Activated T-cell treated with anti-CD3 and anti-CD28 coated beads, Interleukin-2, amount 50 U/mL, for 4 hours (primary cell): ENCODE results near the gene FRMPD4. TPM values are rescaled to one million over a fixed set of nuclear protein-coding genes. Genes with fewer than 3 reads are reported as not detected.

Source experiments
- ATAC-seq, 2 donors: fragments of 200-7000 bp; cut with Tn5 transposase; one replicate each; pipeline ENCODE4 v1.10.0; 2021
- DNase-seq: peaks from one replicate; pipeline ENCODE4 v3.0.0-alpha.2; 2020
- H3K27me3 Mint-ChIP-seq: one replicate; pipeline ENCODE4 v1.8.0; 2021; ENCODE audit warnings: low read depth, mixed read lengths
- H3K36me3 Mint-ChIP-seq: one replicate; pipeline ENCODE4 v1.8.0; 2022; ENCODE audit warnings: mixed read lengths; ENCODE audit not compliant: insufficient read depth
- H3K4me1 Mint-ChIP-seq: one replicate; pipeline ENCODE4 v1.8.0; 2021; ENCODE audit warnings: low read depth, mixed read lengths
- H3K4me3 Mint-ChIP-seq: one replicate; pipeline ENCODE4 v1.8.0; 2021; ENCODE audit warnings: mild to moderate bottlenecking, moderate library complexity, mixed read lengths
- H3K9me3 Mint-ChIP-seq: one replicate; pipeline ENCODE4 v1.8.0; 2021; ENCODE audit warnings: mixed read lengths
- total RNA-seq, 3 donors: library from RNA; stranded (reverse); gene quantifications; one replicate each; pipeline ENCODE4 v1.2.1, GENCODE V29; 2021

The FRMPD4 gene
- total RNA-seq, 3 donors from 2014 or later: not detected

GRCh38 chrX:12704706-12705105, 566.4 kb downstream of the FRMPD4 start:
- Mint-ChIP-seq H3K4me1 (no peaks in the 10 kb centered on the region), H3K9me3 (no peaks in the 10 kb centered on the region), H3K4me3 (no peak overlapping the region), H3K36me3 (no peaks in the 10 kb centered on the region), H3K27me3 (peaks cover 4% of the 10 kb centered on the region)
- no peak for DNase-seq
- ATAC-seq: no peak

DNA sequence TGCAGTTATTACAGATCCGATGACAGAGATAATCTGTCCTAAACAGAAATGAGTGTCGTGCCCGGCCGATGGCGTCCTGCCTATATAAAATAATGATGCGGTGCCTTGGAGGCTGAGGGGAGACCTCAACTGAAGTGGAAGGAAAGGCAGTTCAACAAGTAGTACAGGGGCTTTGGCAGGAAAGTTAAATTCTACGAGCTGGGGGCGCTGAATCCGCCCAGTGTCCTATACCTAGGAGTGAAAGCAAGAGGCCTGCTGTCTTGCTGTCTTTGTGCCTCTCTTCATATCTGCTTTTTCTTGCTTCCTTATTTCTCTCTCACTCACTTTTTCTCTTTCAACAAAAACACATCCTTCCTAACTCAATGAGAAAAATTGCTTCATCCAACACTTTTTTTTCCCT, 570.8 kb downstream of the FRMPD4 start:
- ATAC-seq: no peak
- no peak overlapping the region for H3K4me3 Mint-ChIP-seq
- no peaks in the 10 kb centered on the region for H3K4me1 Mint-ChIP-seq
- H3K27me3 Mint-ChIP-seq: no peaks in the 10 kb centered on the region
- H3K36me3 Mint-ChIP-seq: no peaks in the 10 kb centered on the region
- no peak for DNase-seq
- H3K9me3 Mint-ChIP-seq: no peaks in the 10 kb centered on the region

DNA sequence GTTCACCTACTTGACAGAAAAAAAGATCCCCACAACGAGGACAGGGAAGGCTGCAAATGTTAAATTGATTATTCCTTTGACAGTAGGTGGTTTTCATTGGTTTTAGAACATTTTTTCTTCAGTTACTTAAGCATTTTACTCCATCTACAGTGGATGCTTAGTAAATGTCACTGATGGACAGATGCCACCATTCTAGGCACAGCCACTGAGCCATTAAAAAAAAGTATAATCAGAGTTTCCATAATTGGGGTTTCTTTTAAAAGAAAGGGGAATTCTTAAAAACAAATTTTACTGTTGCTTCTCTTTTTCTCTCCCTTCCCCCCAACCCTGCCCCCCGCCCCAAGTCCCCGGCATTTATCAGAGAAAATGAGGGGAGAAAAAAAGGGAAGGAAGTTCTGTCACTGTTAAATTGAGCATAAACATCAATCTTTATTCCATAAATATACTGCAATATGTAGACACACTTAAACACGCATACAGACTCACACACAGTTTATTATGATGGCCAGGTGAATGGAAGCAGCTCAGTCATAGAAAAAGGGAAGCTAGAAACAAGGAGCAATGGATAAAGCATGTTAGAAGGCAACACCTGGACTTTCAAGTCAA, 573.3 kb downstream of the FRMPD4 start:
- H3K4me1 Mint-ChIP-seq: no peaks in the 10 kb centered on the region
- H3K9me3 Mint-ChIP-seq: no peaks in the 10 kb centered on the region
- ATAC-seq (no peak), DNase-seq (no peak)
- H3K4me3 Mint-ChIP-seq: no peak overlapping the region
- no peaks in the 10 kb centered on the region for H3K27me3 Mint-ChIP-seq
- no peaks in the 10 kb centered on the region for H3K36me3 Mint-ChIP-seq

DNA sequence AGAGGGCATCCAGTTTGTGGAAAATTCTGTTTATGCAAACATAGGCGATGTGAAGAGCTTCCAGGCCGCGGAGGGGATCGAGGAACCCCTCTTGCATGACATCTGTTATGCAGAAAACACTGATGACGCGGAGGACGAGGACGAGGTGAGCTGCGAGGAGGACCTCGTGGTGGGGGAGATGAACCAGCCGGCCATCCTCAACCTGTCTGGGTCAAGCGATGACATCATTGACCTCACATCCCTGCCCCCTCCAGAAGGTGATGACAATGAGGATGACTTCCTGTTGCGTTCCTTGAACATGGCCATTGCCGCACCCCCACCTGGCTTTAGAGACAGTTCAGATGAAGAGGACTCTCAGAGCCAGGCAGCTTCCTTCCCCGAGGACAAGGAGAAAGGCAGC, 578.3 kb downstream of the FRMPD4 start:
- no peaks in the 10 kb centered on the region for H3K9me3 Mint-ChIP-seq
- peaks cover 5% of the 10 kb centered on the region for H3K27me3 Mint-ChIP-seq
- no peaks in the 10 kb centered on the region for H3K4me1 Mint-ChIP-seq
- H3K36me3 Mint-ChIP-seq: no peaks in the 10 kb centered on the region
- H3K4me3 Mint-ChIP-seq: no peak overlapping the region
- DNase-seq (no peak), ATAC-seq (no peak)

GRCh38 chrX:12719837-12720236, 581.6 kb downstream of the FRMPD4 start:
- H3K9me3 Mint-ChIP-seq: no peaks in the 10 kb centered on the region
- DNase-seq (no peak), ATAC-seq (no peak)
- peaks cover 5% of the 10 kb centered on the region for H3K27me3 Mint-ChIP-seq
- no peak overlapping the region for H3K4me3 Mint-ChIP-seq
- no peaks in the 10 kb centered on the region for H3K4me1 Mint-ChIP-seq
- no peaks in the 10 kb centered on the region for H3K36me3 Mint-ChIP-seq

- Mint-ChIP-seq H3K4me3 (no peak overlapping the region), H3K36me3 (no peaks in the 10 kb centered on the region), H3K9me3 (no peaks in the 10 kb centered on the region), H3K27me3 (peaks cover 5% of the 10 kb centered on the region), H3K4me1 (no peaks in the 10 kb centered on the region)
- no peak for DNase-seq
- ATAC-seq: no peak
These were observed 582.8 kb downstream of the FRMPD4 start for GRCh38 chrX:12721042-12721441.

DNA sequence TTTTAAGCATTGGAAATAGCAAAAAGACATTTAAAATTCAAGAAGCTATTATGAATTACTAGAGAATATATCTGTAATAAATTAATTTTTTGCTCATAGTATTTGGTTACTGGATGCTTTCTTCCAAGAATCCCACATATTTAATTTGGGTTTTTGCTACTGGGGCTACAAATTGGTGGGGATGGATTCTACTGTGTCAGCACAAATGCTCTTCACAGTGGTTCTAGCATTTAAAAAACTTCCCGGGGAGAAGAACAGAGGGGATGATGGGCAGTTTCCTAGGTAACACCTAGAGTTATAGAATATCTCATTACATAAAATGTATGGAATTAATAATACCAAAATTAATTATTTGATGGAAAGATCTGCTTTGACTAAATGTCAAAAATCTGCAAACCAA, 584.0 kb downstream of the FRMPD4 start:
- H3K27me3 Mint-ChIP-seq: peaks cover 6% of the 10 kb centered on the region
- H3K4me1 Mint-ChIP-seq: no peaks in the 10 kb centered on the region
- DNase-seq (no peak), ATAC-seq (no peak)
- H3K9me3 Mint-ChIP-seq: no peaks in the 10 kb centered on the region
- no peaks in the 10 kb centered on the region for H3K36me3 Mint-ChIP-seq
- no peak overlapping the region for H3K4me3 Mint-ChIP-seq

GRCh38 chrX:12741416-12741815, 603.1 kb downstream of the FRMPD4 start:
- Mint-ChIP-seq H3K9me3 (no peaks in the 10 kb centered on the region), H3K36me3 (no peaks in the 10 kb centered on the region), H3K4me1 (no peaks in the 10 kb centered on the region), H3K27me3 (peaks cover 1% of the 10 kb centered on the region), H3K4me3 (no peak overlapping the region)
- DNase-seq: no peak
- ATAC-seq: no peak

- ATAC-seq (no peak), DNase-seq (no peak)
- H3K4me1 Mint-ChIP-seq: no peaks in the 10 kb centered on the region
These were observed 609.2 kb downstream of the FRMPD4 start for GRCh38 chrX:12747433-12747832.

DNA sequence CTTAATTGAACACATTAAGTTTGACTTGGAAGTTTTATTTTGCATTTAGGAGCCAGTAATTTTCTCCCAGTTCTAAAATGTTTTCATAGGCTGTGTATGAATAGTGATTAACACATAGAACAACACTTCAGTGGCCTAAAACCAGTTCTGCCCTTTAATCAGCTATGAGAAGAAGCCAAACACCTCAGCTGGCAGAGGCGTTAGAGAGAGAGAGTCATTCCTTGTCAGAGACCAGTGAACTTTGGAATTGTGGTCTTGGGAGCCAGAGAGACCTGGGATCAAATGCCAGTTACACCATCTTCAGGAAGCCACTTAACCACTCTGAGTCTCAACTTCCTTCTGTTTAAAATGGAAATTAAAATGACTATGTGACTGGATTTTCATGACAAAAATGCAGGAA, 613.6 kb downstream of the FRMPD4 start:
- Mint-ChIP-seq H3K9me3 (peaks cover 4% of the 10 kb centered on the region), H3K36me3 (no peaks in the 10 kb centered on the region), H3K4me3 (no peak overlapping the region), H3K27me3 (peaks cover 2% of the 10 kb centered on the region), H3K4me1 (no peaks in the 10 kb centered on the region)
- ATAC-seq (no peak), DNase-seq (no peak)

More at GRCh38 chrX:12747433-12747832, 609.2 kb downstream of the FRMPD4 start:
- no peaks in the 10 kb centered on the region for H3K27me3 Mint-ChIP-seq
- H3K36me3 Mint-ChIP-seq: no peaks in the 10 kb centered on the region
- no peak overlapping the region for H3K4me3 Mint-ChIP-seq
- peaks cover 4% of the 10 kb centered on the region for H3K9me3 Mint-ChIP-seq

- Mint-ChIP-seq H3K4me1 (no peaks in the 10 kb centered on the region), H3K9me3 (peaks cover 4% of the 10 kb centered on the region), H3K36me3 (no peaks in the 10 kb centered on the region), H3K27me3 (peaks cover 2% of the 10 kb centered on the region), H3K4me3 (no peak overlapping the region)
- no peak for DNase-seq
- ATAC-seq: no peak
These were observed 615.1 kb downstream of the FRMPD4 start for GRCh38 chrX:12753366-12753765.

GRCh38 chrX:12758291-12758690, 620.0 kb downstream of the FRMPD4 start:
- Mint-ChIP-seq H3K4me1 (no peaks in the 10 kb centered on the region), H3K27me3 (peaks cover 5% of the 10 kb centered on the region), H3K36me3 (no peaks in the 10 kb centered on the region), H3K9me3 (no peaks in the 10 kb centered on the region), H3K4me3 (no peak overlapping the region)
- ATAC-seq: no peak
- no peak for DNase-seq

- no peaks in the 10 kb centered on the region for H3K36me3 Mint-ChIP-seq
- peaks cover 8% of the 10 kb centered on the region for H3K27me3 Mint-ChIP-seq
- H3K4me1 Mint-ChIP-seq: peaks cover 9% of the 10 kb centered on the region
- ATAC-seq (no peak), DNase-seq (no peak)
- no peak overlapping the region for H3K4me3 Mint-ChIP-seq
- H3K9me3 Mint-ChIP-seq: no peaks in the 10 kb centered on the region
These were observed 629.6 kb downstream of the FRMPD4 start for GRCh38 chrX:12767856-12768255.

GRCh38 chrX:12768491-12768890, 630.2 kb downstream of the FRMPD4 start:
- no peak for ATAC-seq
- peaks cover 9% of the 10 kb centered on the region for H3K4me1 Mint-ChIP-seq
- DNase-seq: no peak
- H3K4me3 Mint-ChIP-seq: no peak overlapping the region
- no peaks in the 10 kb centered on the region for H3K9me3 Mint-ChIP-seq
- H3K27me3 Mint-ChIP-seq: peaks cover 9% of the 10 kb centered on the region
- no peaks in the 10 kb centered on the region for H3K36me3 Mint-ChIP-seq

- ATAC-seq: peak in 1 of 2 donors; percentile 47
- peaks cover 9% of the 10 kb centered on the region for H3K27me3 Mint-ChIP-seq
- DNase-seq: no peak
These were observed 632.2 kb downstream of the FRMPD4 start for GRCh38 chrX:12770440-12770839.

More at GRCh38 chrX:12770440-12770839, 632.2 kb downstream of the FRMPD4 start:
- H3K4me3 Mint-ChIP-seq: no peak overlapping the region
- no peaks in the 10 kb centered on the region for H3K9me3 Mint-ChIP-seq
- no peaks in the 10 kb centered on the region for H3K36me3 Mint-ChIP-seq
- H3K4me1 Mint-ChIP-seq: peaks cover 9% of the 10 kb centered on the region
